Keratinocyte (primary cell): ENCODE results near the gene ZNF501. TPM values are rescaled to one million over a fixed set of nuclear protein-coding genes. Genes with fewer than 3 reads are reported as not detected.

Experiments
- DNase-seq: peaks from one replicate; pipeline ENCODE4 v3.0.0-alpha.2; 2011; ENCODE audit warnings: low read depth, missing footprints, low spot score
- FAIRE-seq: peaks from 2 replicates; lab custom pipeline; 2011; peaks lifted over from hg19 to GRCh38; lab: Jason Lieb, UNC
- H2AFZ ChIP-seq: 2 replicates; pipeline ENCODE4 v1.6.0; 2012; ENCODE audit warnings: low read length, control low read depth, inconsistent platforms; ENCODE audit not compliant: control insufficient read depth
- H3K27ac ChIP-seq: 2 replicates; pipeline ENCODE4 v1.5.1; 2011; ENCODE audit warnings: low read length; ENCODE audit not compliant: control insufficient read depth, insufficient read depth
- H3K27me3 ChIP-seq: 3 replicates; pipeline ENCODE4 v1.6.0; 2011; ENCODE audit warnings: low read length; ENCODE audit not compliant: control insufficient read depth, insufficient read depth; ENCODE audit errors: extremely low read depth
- H3K36me3 ChIP-seq, 2 experiments: 2 replicates in 1 of 2; 3 replicates in 1 of 2; pipeline ENCODE4 v1.5.1; 2011; ENCODE audit warnings: low read length in 2 of 2, mild to moderate bottlenecking in 1 of 2; ENCODE audit not compliant: control insufficient read depth in 2 of 2, insufficient read depth in 2 of 2; ENCODE audit errors: extremely low read depth in 1 of 2
- H3K4me1 ChIP-seq: 3 replicates; pipeline ENCODE4 v1.5.1; 2011; ENCODE audit warnings: low read length; ENCODE audit not compliant: control insufficient read depth, insufficient read depth; ENCODE audit errors: extremely low read depth
- H3K4me2 ChIP-seq: 3 replicates; pipeline ENCODE4 v1.6.0; 2011; ENCODE audit warnings: low read depth, low read length; ENCODE audit not compliant: control insufficient read depth, insufficient read depth; ENCODE audit errors: extremely low read depth
- H3K4me3 ChIP-seq, 3 experiments: fragments of 200-600 bp in 1 of 3; sonication (generic) in 1 of 3; 2 replicates in 2 of 3; 3 replicates in 1 of 3; pipeline ENCODE4 v1.5.1; 2011 to 2016; ENCODE audit warnings: low read length in 3 of 3, mild to moderate bottlenecking in 3 of 3, control low read depth in 2 of 3, inconsistent platforms in 1 of 3, low read depth in 1 of 3, mixed read lengths in 1 of 3, mixed run types in 1 of 3, moderate library complexity in 1 of 3; ENCODE audit not compliant: control insufficient read depth in 2 of 3, insufficient read depth in 2 of 3; ENCODE audit errors: extremely low read depth in 1 of 3
- H3K79me2 ChIP-seq: 2 replicates; pipeline ENCODE4 v1.6.0; 2012; ENCODE audit warnings: low read length; ENCODE audit not compliant: control insufficient read depth, insufficient read depth
- H3K9ac ChIP-seq: 3 replicates; pipeline ENCODE4 v1.6.0; 2011; ENCODE audit warnings: low read length; ENCODE audit not compliant: control insufficient read depth, insufficient read depth; ENCODE audit errors: extremely low read depth
- H3K9me1 ChIP-seq: 3 replicates; pipeline ENCODE4 v1.6.0; 2011; ENCODE audit warnings: low read length; ENCODE audit not compliant: control insufficient read depth, insufficient read depth; ENCODE audit errors: extremely low read depth
- H3K9me3 ChIP-seq: 2 replicates; pipeline ENCODE4 v1.5.1; 2012; ENCODE audit warnings: low read depth, low read length; ENCODE audit not compliant: control insufficient read depth
- H4K20me1 ChIP-seq: 3 replicates; pipeline ENCODE4 v1.6.0; 2011; ENCODE audit warnings: low read length; ENCODE audit not compliant: control insufficient read depth, insufficient read depth; ENCODE audit errors: extremely low read depth
- CTCF ChIP-seq, 3 experiments: IDR thresholded peaks in 1 of 3; conservative IDR thresholded peaks in 1 of 3; optimal IDR thresholded peaks in 1 of 3; 2 replicates in 2 of 3; 3 replicates in 1 of 3; pipeline versions ENCODE3 to v1.5.1; 2011; ENCODE audit warnings: low read length in 3 of 3, mild to moderate bottlenecking in 3 of 3, moderate library complexity in 2 of 3, control low read depth in 1 of 3, inconsistent platforms in 1 of 3; ENCODE audit not compliant: insufficient read depth in 2 of 3; ENCODE audit errors: extremely low read depth in 1 of 3
- EZH2 ChIP-seq: IDR thresholded peaks from one replicate; pipeline ENCODE4 v1.6.1; 2012; ENCODE audit warnings: inconsistent platforms, mild to moderate bottlenecking, low read length, moderate library complexity
- dilution Hi-C: fragments of 300-500 bp; cut with MboI; formaldehyde crosslinking; loops from one replicate; pipeline ENCODE4 v1.7.0; 2020; ENCODE audit warnings: low sequenced_read_pairs; ENCODE audit not compliant: extremely low pct_ligation_motif_present
- polyA plus RNA-seq, 5 experiments: library from polyadenylated mRNA; depleted of rRNA in 3 of 5; stranded (reverse) in 3 of 5; stranded (forward) in 1 of 5; unstranded in 1 of 5; fragments of >200 nt; gene quantifications; 1 replicate in 1 of 5; 2 replicates in 3 of 5; 3 replicates in 1 of 5; pipeline versions ENCODE4 v1.2.1 to v1.2.3, GENCODE V29; 2011 to 2012; ENCODE audit warnings: missing spikeins in 2 of 5, low read depth in 1 of 5, low replicate concordance in 1 of 5

Gene ZNF501
- polyA plus RNA-seq, 1 donor (not counting 4 experiments of a cell fraction or from before 2014, with no cell fraction given), result 2.8 TPM

- Histone ChIP-seq H3K27me3 (no peaks in the 10 kb centered on the region), H3K4me2 (no peak overlapping the region), H2AFZ (no peak overlapping the region), H4K20me1 (no peaks in the 10 kb centered on the region), H3K27ac (no peak overlapping the region), H3K9me1 (no peaks in the 10 kb centered on the region), H3K9me3 (no peaks in the 10 kb centered on the region), H3K36me3 (peaks cover 0 to 7% of the 10 kb centered on the region in 2 experiments), H3K4me1 (no peaks in the 10 kb centered on the region), H3K79me2 (no peaks in the 10 kb centered on the region), H3K4me3 (no peak overlapping the region), H3K9ac (no peak overlapping the region)
- no peak for DNase-seq
- FAIRE-seq, result no peak
- dilution Hi-C loops, result no loop called here
- TF ChIP-seq CTCF (optimal IDR thresholded peaks at IDR 0.05 in 1 of 3, IDR thresholded peaks at IDR 0.05 in 1 of 3, conservative IDR thresholded peaks at IDR 0.05 in 1 of 3; ENCODE audit: extremely low read depth in 1 of 3, insufficient read depth in 2 of 3, low read length in 3 of 3), result no peak
- no peak for TF ChIP-seq EZH2
Measured at GRCh38 chr3:44782891-44783290, 53.5 kb downstream of the ZNF501 start.

Other genes with a start within 250 kb of the ZNF501 start
- 0.93 to 1.9 TPM (median 1.6 TPM) in 3 replicates for gene ZKSCAN7, start 174.4 kb upstream of the ZNF501 start, polyA plus RNA-seq
- gene ZNF660, start 144.7 kb upstream of the ZNF501 start, polyA plus RNA-seq, result 0.01 to 0.05 TPM (median 0.02 TPM) in 3 replicates
- gene ZNF197, start 104.6 kb upstream of the ZNF501 start, polyA plus RNA-seq, result 6.3 to 8.8 TPM (median 8.0 TPM) in 3 replicates
- 5.5 to 9.4 TPM (median 6.3 TPM) in 3 replicates for gene ZNF35, start 80.9 kb upstream of the ZNF501 start, polyA plus RNA-seq
- 3.3 to 4.9 TPM (median 4.8 TPM) in 3 replicates for gene ZNF502, start 17.0 kb upstream of the ZNF501 start, polyA plus RNA-seq
- 9.3 to 12.7 TPM (median 10.8 TPM) in 3 replicates for gene KIAA1143, start 32.0 kb downstream of the ZNF501 start, polyA plus RNA-seq
- 0.53 to 2.8 TPM (median 2.1 TPM) in 3 replicates for gene KIF15, start 32.2 kb downstream of the ZNF501 start, polyA plus RNA-seq
- 15.0 to 25.2 TPM (median 19.5 TPM) in 3 replicates for gene TMEM42, start 132.3 kb downstream of the ZNF501 start, polyA plus RNA-seq
- 1.3 to 2.2 TPM (median 1.3 TPM) in 3 replicates for gene TGM4, start 145.0 kb downstream of the ZNF501 start, polyA plus RNA-seq
- gene ZDHHC3, start 246.5 kb downstream of the ZNF501 start, polyA plus RNA-seq, result 151 to 203 TPM (median 162 TPM) in 3 replicates
- 75.9 to 94.4 TPM (median 89.3 TPM) in 3 replicates for gene EXOSC7, start 246.6 kb downstream of the ZNF501 start, polyA plus RNA-seq